Type B pancreatic cell (in vitro differentiated cells): ENCODE data around the gene PARD6G. TPM values are rescaled to one million over a fixed set of nuclear protein-coding genes. Genes with fewer than 3 reads are reported as not detected.

ENCODE experiments used
- DNase-seq: peaks from one replicate; pipeline ENCODE4 v3.0.0; 2021; ENCODE audit warnings: mixed read lengths; ENCODE audit not compliant: unreplicated experiment; ENCODE audit errors: extremely low spot score
- H3K27ac Mint-ChIP-seq: 2 replicates; pipeline ENCODE4 v1.8.0; 2021; ENCODE audit warnings: mild to moderate bottlenecking, mixed read lengths
- H3K27me3 Mint-ChIP-seq: 2 replicates; pipeline ENCODE4 v1.8.0; 2021; ENCODE audit warnings: mixed read lengths
- H3K36me3 Mint-ChIP-seq: 2 replicates; pipeline ENCODE4 v1.8.0; 2021; ENCODE audit warnings: mixed read lengths
- H3K4me1 Mint-ChIP-seq: one replicate; pipeline ENCODE4 v1.8.0; 2021; ENCODE audit warnings: mixed read lengths; ENCODE audit not compliant: unreplicated experiment
- H3K4me3 Mint-ChIP-seq: 2 replicates; pipeline ENCODE4 v1.8.0; 2021; ENCODE audit warnings: mild to moderate bottlenecking, mixed read lengths
- H3K9me3 Mint-ChIP-seq: 2 replicates; pipeline ENCODE4 v1.8.0; 2021; ENCODE audit warnings: mixed read lengths
- CTCF ChIP-seq: fragments of 200-600 bp; sonication (generic); conservative IDR thresholded peaks from 2 replicates; pipeline ENCODE4 v1.5.0; 2021; ENCODE audit warnings: antibody characterized with exemption, mild to moderate bottlenecking
- total RNA-seq: library from RNA; stranded (reverse); gene quantifications from 2 replicates; pipeline ENCODE4 v1.2.1, GENCODE V29; 2021; ENCODE audit warnings: low replicate concordance

The PARD6G gene
- total RNA-seq, 1 donor from 2014 or later = 21.8 TPM

GRCh38 chr18:80244956-80245730 is 2.2 kb downstream of the PARD6G start:
- H3K4me3 Mint-ChIP-seq = peak overlapping the region; percentile 88
- H3K36me3 Mint-ChIP-seq = no peaks in the 10 kb centered on the region
- H3K9me3 Mint-ChIP-seq = no peaks in the 10 kb centered on the region
- H3K27ac Mint-ChIP-seq = peak overlapping the region; percentile 59
- DNase-seq = peak; percentile 50
- no peak for TF ChIP-seq CTCF
- peaks cover 7% of the 10 kb centered on the region for H3K4me1 Mint-ChIP-seq
- H3K27me3 Mint-ChIP-seq = no peaks in the 10 kb centered on the region

GRCh38 chr18:80244167-80244566 is 3.1 kb downstream of the PARD6G start:
- no peaks in the 10 kb centered on the region for H3K27me3 Mint-ChIP-seq
- peaks cover 7% of the 10 kb centered on the region for H3K4me1 Mint-ChIP-seq
- no peak for TF ChIP-seq CTCF
- no peaks in the 10 kb centered on the region for H3K9me3 Mint-ChIP-seq
- no peak overlapping the region for H3K4me3 Mint-ChIP-seq
- H3K27ac Mint-ChIP-seq = no peak overlapping the region
- no peaks in the 10 kb centered on the region for H3K36me3 Mint-ChIP-seq
- no peak for DNase-seq

- Mint-ChIP-seq H3K36me3 (no peaks in the 10 kb centered on the region), H3K4me3 (no peak overlapping the region)
Observed at GRCh38 chr18:80243204-80243603, 4.1 kb downstream of the PARD6G start.

GRCh38 chr18:80241919-80242777 is 5.2 kb downstream of the PARD6G start:
- TF ChIP-seq CTCF = no peak
- no peaks in the 10 kb centered on the region for H3K9me3 Mint-ChIP-seq

More at GRCh38 chr18:80243204-80243603, 4.1 kb downstream of the PARD6G start:
- no peak for DNase-seq
- Mint-ChIP-seq H3K4me1 (peaks cover 7% of the 10 kb centered on the region), H3K27me3 (no peaks in the 10 kb centered on the region), H3K27ac (no peak overlapping the region), H3K9me3 (no peaks in the 10 kb centered on the region)
- TF ChIP-seq CTCF = no peak

GRCh38 chr18:80239830-80240229 is 7.5 kb downstream of the PARD6G start:
- no peak overlapping the region for H3K27ac Mint-ChIP-seq
- DNase-seq = no peak
- no peak overlapping the region for H3K4me3 Mint-ChIP-seq
- no peaks in the 10 kb centered on the region for H3K9me3 Mint-ChIP-seq
- TF ChIP-seq CTCF = no peak
- H3K36me3 Mint-ChIP-seq = no peaks in the 10 kb centered on the region
- no peaks in the 10 kb centered on the region for H3K4me1 Mint-ChIP-seq
- H3K27me3 Mint-ChIP-seq = no peaks in the 10 kb centered on the region

More at GRCh38 chr18:80241919-80242777, 5.2 kb downstream of the PARD6G start:
- Mint-ChIP-seq H3K4me3 (no peak overlapping the region), H3K27ac (no peak overlapping the region), H3K4me1 (peaks cover 7% of the 10 kb centered on the region), H3K36me3 (no peaks in the 10 kb centered on the region), H3K27me3 (no peaks in the 10 kb centered on the region)
- peak; percentile 37 for DNase-seq
